H1 (cell line): ENCODE results near the gene SSH2. TPM values are rescaled to one million over a fixed set of nuclear protein-coding genes. Genes with fewer than 3 reads are reported as not detected.

Experiments used
- CTCF ChIA-PET: fragments of 300-600 bp; sonication (Branson Sonifier 250); formaldehyde crosslinking; loops from one replicate; lab custom pipeline; 2021; ENCODE audit not compliant: partially characterized antibody; lab: Charles Lee
- POLR2A ChIA-PET: fragments of 300-600 bp; sonication (Branson Sonifier 250); formaldehyde crosslinking; loops from one replicate; lab custom pipeline; 2021; ENCODE audit warnings: inconsistent platforms; ENCODE audit not compliant: partially characterized antibody; lab: Charles Lee
- DNase-seq, 2 experiments: peaks; one replicate each; pipeline versions ENCODE4 v3.0.0 to v3.0.0-alpha.2; 2010 to 2022; ENCODE audit warnings: low spot score in 2 of 2, low read depth in 1 of 2, mixed read lengths in 1 of 2
- FAIRE-seq: peaks from 2 replicates; lab custom pipeline; 2011; peaks lifted over from hg19 to GRCh38; lab: Jason Lieb, UNC
- H2AFZ ChIP-seq: 2 replicates; pipeline ENCODE4 v1.8.1; 2012; ENCODE audit warnings: low read length, inconsistent platforms
- H2AK5ac ChIP-seq: 2 replicates; pipeline ENCODE4 v1.6.1; 2013; ENCODE audit warnings: low read depth, low read length
- H2BK120ac ChIP-seq: replicated peaks from 2 replicates; pipeline ENCODE3; 2013; ENCODE audit warnings: low read depth, low read length, inconsistent platforms
- H2BK12ac ChIP-seq: 2 replicates; pipeline ENCODE4 v1.6.1; 2013; ENCODE audit warnings: low read depth, low read length
- H2BK15ac ChIP-seq: 2 replicates; pipeline ENCODE4 v1.6.1; 2013; ENCODE audit warnings: low read length
- H2BK20ac ChIP-seq: 2 replicates; pipeline ENCODE4 v1.6.1; 2013; ENCODE audit warnings: low read length
- H2BK5ac ChIP-seq: 2 replicates; pipeline ENCODE4 v1.6.1; 2013; ENCODE audit warnings: low read depth, low read length
- H3K14ac ChIP-seq: 2 replicates; pipeline ENCODE4 v1.6.1; 2013; ENCODE audit warnings: inconsistent platforms; ENCODE audit not compliant: insufficient read length
- H3K18ac ChIP-seq: 2 replicates; pipeline ENCODE4 v1.6.1; 2013; ENCODE audit warnings: low read length; ENCODE audit errors: extremely low read depth
- H3K23ac ChIP-seq: 2 replicates; pipeline ENCODE4 v1.6.1; 2013; ENCODE audit warnings: inconsistent platforms; ENCODE audit not compliant: insufficient read length
- H3K23me2 ChIP-seq: 2 replicates; pipeline ENCODE4 v1.6.1; 2013; ENCODE audit warnings: low read depth, low read length
- H3K27ac ChIP-seq: 2 replicates; pipeline ENCODE4 v1.6.1; 2011; ENCODE audit warnings: low read depth, low read length, inconsistent platforms
- H3K27me3 ChIP-seq, 4 experiments: replicated peaks in 1 of 4; 1 replicate in 1 of 4; 2 replicates in 3 of 4; pipeline versions ENCODE4 v1.6.1 to v1.8.1; 2011 to 2013; ENCODE audit warnings: low read length in 3 of 4, mild to moderate bottlenecking in 3 of 4, inconsistent platforms in 2 of 4, mixed read lengths in 2 of 4, moderate library complexity in 1 of 4; ENCODE audit not compliant: control insufficient read depth in 3 of 4, insufficient read depth in 3 of 4; ENCODE audit errors: extremely low read depth in 1 of 4
- H3K36me3 ChIP-seq, 4 experiments: 2 replicates each; pipeline versions ENCODE4 v1.6.1 to v1.8.1; 2011 to 2013; ENCODE audit warnings: mild to moderate bottlenecking in 4 of 4, low read length in 3 of 4, moderate library complexity in 2 of 4, control low read depth in 1 of 4, inconsistent platforms in 1 of 4; ENCODE audit not compliant: insufficient read depth in 4 of 4, control insufficient read depth in 2 of 4
- H3K4ac ChIP-seq: replicated peaks from 2 replicates; pipeline ENCODE3; 2013; ENCODE audit warnings: low read length, low read depth, mixed read lengths, inconsistent platforms; ENCODE audit not compliant: insufficient read length
- H3K4me1 ChIP-seq, 4 experiments: replicated peaks in 1 of 4; 1 replicate in 1 of 4; 2 replicates in 3 of 4; pipeline versions ENCODE4 v1.6.1 to v1.8.1; 2011 to 2013; ENCODE audit warnings: low read length in 3 of 4, inconsistent platforms in 2 of 4, mixed read lengths in 1 of 4; ENCODE audit not compliant: insufficient read depth in 4 of 4, control insufficient read depth in 3 of 4
- H3K4me2 ChIP-seq, 2 experiments: 2 replicates each; pipeline versions ENCODE4 v1.6.1 to v1.8.1; 2011 to 2013; ENCODE audit warnings: low read depth in 2 of 2, low read length in 2 of 2, control low read depth in 1 of 2, inconsistent platforms in 1 of 2, mild to moderate bottlenecking in 1 of 2; ENCODE audit not compliant: insufficient read depth in 1 of 2
- H3K4me3 ChIP-seq, 4 experiments: fragments of 200-600, 300-600 bp in 1 of 4; sonication (generic), shearing (Covaris generic), sonication (Bioruptor Twin) in 1 of 4; 2 replicates each; pipeline versions ENCODE4 v1.5.1 to v1.8.1; 2011 to 2016; ENCODE audit warnings: low read length in 4 of 4, low read depth in 3 of 4, control low read depth in 2 of 4, inconsistent platforms in 2 of 4, mild to moderate bottlenecking in 2 of 4, mixed read lengths in 1 of 4, moderate library complexity in 1 of 4; ENCODE audit not compliant: insufficient read depth in 2 of 4; ENCODE audit errors: extremely low read depth in 1 of 4
- H3K56ac ChIP-seq: replicated peaks from 2 replicates; pipeline ENCODE3; 2013; ENCODE audit warnings: low read depth, mild to moderate bottlenecking, mixed read lengths, low read length, inconsistent platforms; ENCODE audit not compliant: insufficient read length
- H3K79me1 ChIP-seq: 2 replicates; pipeline ENCODE4 v1.6.1; 2013; ENCODE audit warnings: low read depth, low read length, control low read depth
- H3K79me2 ChIP-seq, 2 experiments: 2 replicates each; pipeline versions ENCODE4 v1.6.1 to v1.8.1; 2012 to 2013; ENCODE audit warnings: low read length in 2 of 2, mild to moderate bottlenecking in 2 of 2, inconsistent platforms in 1 of 2; ENCODE audit not compliant: insufficient read depth in 2 of 2, control insufficient read depth in 1 of 2
- H3K9ac ChIP-seq, 4 experiments: replicated peaks in 1 of 4; 1 replicate in 1 of 4; 2 replicates in 3 of 4; pipeline versions ENCODE4 v1.6.1 to v1.8.1; 2011 to 2013; ENCODE audit warnings: low read depth in 3 of 4, low read length in 3 of 4, control low read depth in 2 of 4, mild to moderate bottlenecking in 2 of 4, moderate library complexity in 2 of 4, inconsistent platforms in 1 of 4; ENCODE audit errors: extremely low read depth in 1 of 4
- H3K9me3 ChIP-seq, 2 experiments: 2 replicates each; pipeline versions ENCODE4 v1.6.1 to v1.8.1; 2012 to 2013; ENCODE audit warnings: mild to moderate bottlenecking in 2 of 2, moderate library complexity in 2 of 2, control low read depth in 1 of 2, inconsistent platforms in 1 of 2, low read depth in 1 of 2, low read length in 1 of 2, mixed read lengths in 1 of 2; ENCODE audit not compliant: insufficient read depth in 2 of 2
- H4K20me1 ChIP-seq, 2 experiments: replicated peaks in 1 of 2; 2 replicates each; pipeline versions ENCODE3 to v1.8.1; 2011 to 2013; ENCODE audit warnings: inconsistent platforms in 2 of 2, low read length in 2 of 2, mild to moderate bottlenecking in 1 of 2; ENCODE audit not compliant: insufficient read depth in 2 of 2, control insufficient read depth in 1 of 2
- H4K5ac ChIP-seq: 2 replicates; pipeline ENCODE4 v1.6.1; 2013; ENCODE audit warnings: low read length, low read depth, mixed read lengths, inconsistent platforms; ENCODE audit not compliant: insufficient read length
- H4K8ac ChIP-seq: 2 replicates; pipeline ENCODE4 v1.8.0; 2013; ENCODE audit warnings: mild to moderate bottlenecking, moderate library complexity, low read length, inconsistent platforms; ENCODE audit not compliant: insufficient read depth; ENCODE audit errors: extremely low read depth
- H4K91ac ChIP-seq: replicated peaks from 2 replicates; pipeline ENCODE3; 2013; ENCODE audit warnings: low read length, mixed read lengths, inconsistent platforms; ENCODE audit not compliant: insufficient read length
- E2F6 ChIP-seq: IDR thresholded peaks from 2 replicates; pipeline ENCODE4 v1.6.1; 2012; ENCODE audit warnings: inconsistent platforms
- GABPA ChIP-seq: IDR thresholded peaks from 2 replicates; pipeline ENCODE4 v1.6.1; 2011; ENCODE audit warnings: mild to moderate bottlenecking, low read length, moderate library complexity, borderline replicate concordance; ENCODE audit not compliant: insufficient read depth
- GTF2F1 ChIP-seq: IDR thresholded peaks from 2 replicates; pipeline ENCODE4 v1.6.1; 2012; ENCODE audit warnings: low read depth, low read length, improper control_type of control experiment, borderline replicate concordance
- JUN ChIP-seq: IDR thresholded peaks from 2 replicates; pipeline ENCODE4 v1.6.1; 2011; ENCODE audit warnings: low read depth, mild to moderate bottlenecking, improper control_type of control experiment, low read length
- KDM1A ChIP-seq: fragments of 200-600, 300-600 bp; sonication (generic); IDR thresholded peaks from 2 replicates; pipeline ENCODE4 v1.7.1; 2016; ENCODE audit warnings: mild to moderate bottlenecking, low read length, borderline replicate concordance
- RAD21 ChIP-seq, 2 experiments: IDR thresholded peaks in 1 of 2; conservative IDR thresholded peaks in 1 of 2; 2 replicates each; pipeline ENCODE4 v1.6.1; 2011; ENCODE audit warnings: low read depth in 2 of 2, low read length in 2 of 2, improper control_type of control experiment in 1 of 2, inconsistent platforms in 1 of 2, mild to moderate bottlenecking in 1 of 2, moderate library complexity in 1 of 2
- SRF ChIP-seq: IDR thresholded peaks from 2 replicates; pipeline ENCODE4 v1.6.1; 2011; ENCODE audit warnings: mild to moderate bottlenecking, low read depth, low read length, moderate library complexity
- TBP ChIP-seq: IDR thresholded peaks from 2 replicates; pipeline ENCODE4 v1.6.1; 2011; ENCODE audit warnings: low read depth, low read length, improper control_type of control experiment
- YY1 ChIP-seq: IDR thresholded peaks from 2 replicates; pipeline ENCODE4 v1.6.1; 2011; ENCODE audit warnings: low read depth, mild to moderate bottlenecking, low read length
- WGBS, 2 experiments: shearing (Covaris generic) in 1 of 2; methylation state at CpG; one replicate each; pipeline versions ENCODE4 v1.1.6 to v1.1.7; 2013 to 2015; ENCODE audit warnings: low lambda C conversion rate in 2 of 2, mixed read lengths in 2 of 2, inconsistent platforms in 1 of 2, low coverage in 1 of 2, missing lambda C conversion rate in 1 of 2; ENCODE audit not compliant: insufficient replicate concordance in 2 of 2, insufficient coverage in 1 of 2, insufficient read length in 1 of 2; ENCODE audit errors: extremely low coverage in 1 of 2, missing lambda C conversion rate in 1 of 2; 5-methylcytosine and 5-hydroxymethylcytosine counted together
- polyA plus RNA-seq, 7 experiments: library from polyadenylated mRNA; depleted of rRNA in 3 of 7; stranded (reverse) in 5 of 7; unstranded in 2 of 7; fragments of >200 nt in 5 of 7; fragments of 200-250 nt in 2 of 7; gene quantifications; 1 replicate in 5 of 7; 2 replicates in 1 of 7; 4 replicates in 1 of 7; pipeline versions ENCODE4 v1.2.1 to v1.2.3, GENCODE V29; 2011 to 2013; ENCODE audit warnings: missing spikeins in 2 of 7, mixed read lengths in 2 of 7
- total RNA-seq: library from RNA; stranded (reverse); fragmentation: NEBNext Ultra II Directional; extraction: Animal tissue kit (Norgen Biotek cat#: 25700); gene quantifications from 2 replicates; pipeline ENCODE4 v1.2.1, GENCODE V29; 2021
- TF ChIP-seq, protein P1 (sequence below), 3 experiments: IDR thresholded peaks; 1 replicate in 2 of 3; 2 replicates in 1 of 3; pipeline versions ENCODE4 v1.5.1 to v1.6.1; 2011; ENCODE audit warnings: low read length in 3 of 3, mild to moderate bottlenecking in 3 of 3, inconsistent platforms in 2 of 3, low read depth in 1 of 3, moderate library complexity in 1 of 3; ENCODE audit not compliant: insufficient read depth in 1 of 3; ENCODE audit errors: control extremely low read depth in 1 of 3

Gene SSH2
- total and polyA plus RNA-seq, 2 of the 8 experiments (the other 6 are each of a cell fraction or from before 2014, with no cell fraction given): 5.2 to 15.9 TPM

DNA sequence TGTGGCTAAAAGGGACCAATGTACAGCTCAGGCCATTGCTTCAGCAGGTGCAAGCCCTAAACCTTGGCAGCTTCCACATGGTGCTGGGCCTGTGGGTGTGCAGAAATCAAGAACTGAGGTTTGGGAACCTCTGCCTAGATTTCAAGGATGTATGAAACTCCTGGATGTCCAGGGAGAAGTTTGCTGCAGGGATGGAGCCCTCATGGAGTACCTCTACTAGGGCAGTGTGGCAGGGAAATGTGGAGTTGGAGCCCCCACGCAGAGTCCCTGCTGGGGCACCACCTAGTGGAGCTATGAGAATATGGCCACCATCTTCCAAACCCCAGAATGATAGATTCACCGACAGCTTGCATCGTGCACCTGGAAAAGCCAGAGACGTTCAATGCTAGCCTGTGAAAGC lies 24.4 kb upstream of the SSH2 start:
- TF ChIP-seq SRF: no peak
- TF ChIP-seq TBP: no peak
- TF ChIP-seq RAD21 (IDR thresholded peaks at IDR 0.05 in 1 of 2, conservative IDR thresholded peaks at IDR 0.05 in 1 of 2; ENCODE audit: low read depth in 2 of 2, low read length in 2 of 2): peak in 1 of 2 experiments; percentile 5; a peak in 2 of 4 replicates
- no peak for TF ChIP-seq E2F6
- no peak for TF ChIP-seq YY1
- TF ChIP-seq GTF2F1: no peak
- TF ChIP-seq GABPA: no peak
- no peak for TF ChIP-seq KDM1A
- TF ChIP-seq JUN: no peak
- TF ChIP-seq, protein P1, sequence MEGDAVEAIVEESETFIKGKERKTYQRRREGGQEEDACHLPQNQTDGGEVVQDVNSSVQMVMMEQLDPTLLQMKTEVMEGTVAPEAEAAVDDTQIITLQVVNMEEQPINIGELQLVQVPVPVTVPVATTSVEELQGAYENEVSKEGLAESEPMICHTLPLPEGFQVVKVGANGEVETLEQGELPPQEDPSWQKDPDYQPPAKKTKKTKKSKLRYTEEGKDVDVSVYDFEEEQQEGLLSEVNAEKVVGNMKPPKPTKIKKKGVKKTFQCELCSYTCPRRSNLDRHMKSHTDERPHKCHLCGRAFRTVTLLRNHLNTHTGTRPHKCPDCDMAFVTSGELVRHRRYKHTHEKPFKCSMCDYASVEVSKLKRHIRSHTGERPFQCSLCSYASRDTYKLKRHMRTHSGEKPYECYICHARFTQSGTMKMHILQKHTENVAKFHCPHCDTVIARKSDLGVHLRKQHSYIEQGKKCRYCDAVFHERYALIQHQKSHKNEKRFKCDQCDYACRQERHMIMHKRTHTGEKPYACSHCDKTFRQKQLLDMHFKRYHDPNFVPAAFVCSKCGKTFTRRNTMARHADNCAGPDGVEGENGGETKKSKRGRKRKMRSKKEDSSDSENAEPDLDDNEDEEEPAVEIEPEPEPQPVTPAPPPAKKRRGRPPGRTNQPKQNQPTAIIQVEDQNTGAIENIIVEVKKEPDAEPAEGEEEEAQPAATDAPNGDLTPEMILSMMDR (IDR thresholded peaks at IDR 0.05; ENCODE audit: control extremely low read depth in 1 of 3, insufficient read depth in 1 of 3, low read depth in 1 of 3, low read length in 3 of 3): peak in 2 of 3 experiments; percentile 4 to 17; a peak in 1 of 4 replicates
- Histone ChIP-seq H3K18ac (no peak overlapping the region), H3K9me3 (peaks cover 7 to 15% of the 10 kb centered on the region in 2 experiments; a peak in 3 of 4 replicates), H2BK12ac (no peak overlapping the region), H3K27me3 (no peaks in the 10 kb centered on the region), H4K91ac (no peak overlapping the region), H2BK5ac (no peak overlapping the region), H3K4me2 (no peak overlapping the region), H4K5ac (no peak overlapping the region), H3K27ac (no peak overlapping the region), H3K23me2 (no peaks in the 10 kb centered on the region), H2BK15ac (no peak overlapping the region), H3K9ac (no peak overlapping the region), H4K20me1 (no peaks in the 10 kb centered on the region), H2AFZ (no peak overlapping the region), H4K8ac (no peak overlapping the region), H3K14ac (no peak overlapping the region), H3K36me3 (no peaks in the 10 kb centered on the region), H3K23ac (no peak overlapping the region), H2BK20ac (no peak overlapping the region), H3K4me3 (no peak overlapping the region), H3K79me1 (no peaks in the 10 kb centered on the region), H3K56ac (no peak overlapping the region), H3K4ac (no peak overlapping the region), H3K4me1 (no peaks in the 10 kb centered on the region), H2BK120ac (no peak overlapping the region), H3K79me2 (no peaks in the 10 kb centered on the region), H2AK5ac (no peak overlapping the region)
- ChIA-PET CTCF (interaction anchor here (1.3 to 3.0 kb wide), 2 partner anchors 15 to 23 kb away, joined by 7 to 9 read pairs; no protein-coding TSS in a partner anchor), POLR2A (no interaction called here)
- DNase-seq (no peak), FAIRE-seq (no peak)
- 83% methylated on average over 4 of the region's 4 CpGs; no CpG with 5 or more reads in 1 of the 2 experiments for WGBS, 2 experiments
